Right lobe of liver (tissue), 6 donors: ENCODE results near the gene GNAT1. TPM values are rescaled to one million over a fixed set of nuclear protein-coding genes. Genes with fewer than 3 reads are reported as not detected.

Experiments used
- ATAC-seq, 4 donors: fragments of 200-7000 bp; cut with Tn5 transposase; one replicate each; pipeline ENCODE4 v1.9.1; 2020; ENCODE audit warnings: mild to moderate bottlenecking in 4 of 4, moderate library complexity in 4 of 4
- DNase-seq, 3 donors: peaks; one replicate each; pipeline ENCODE4 v3.0.0-alpha.2; 2020
- H3K27ac ChIP-seq, 3 donors: fragments of 200-600 bp; one replicate each; pipeline ENCODE4 v1.8.0; 2022
- H3K27me3 ChIP-seq, 2 donors: fragments of 200-600 bp; one replicate each; pipeline ENCODE4 v1.8.0; 2022
- H3K36me3 ChIP-seq, 4 donors: fragments of 200-600 bp; sonication (generic) in 1 of 4; one replicate each; pipeline versions ENCODE4 v1.5.1 to v1.8.0; 2017 to 2022; ENCODE audit warnings: control low read depth in 1 of 4
- H3K4me1 ChIP-seq, 4 donors: fragments of 200-600 bp; sonication (generic) in 1 of 4; one replicate each; pipeline versions ENCODE4 v1.5.1 to v1.8.0; 2017 to 2022; ENCODE audit warnings: control low read depth in 1 of 4
- H3K4me3 ChIP-seq, 3 donors: fragments of 200-600 bp; one replicate each; pipeline ENCODE4 v1.8.0; 2022
- H3K9me3 ChIP-seq, 4 donors: fragments of 200-600 bp; sonication (generic) in 1 of 4; one replicate each; pipeline versions ENCODE4 v1.5.1 to v1.8.0; 2017 to 2022; ENCODE audit warnings: control low read depth in 1 of 4
- CTCF ChIP-seq, 4 donors: fragments of 200-600 bp in 3 of 4; fragments of 450-650 bp in 1 of 4; IDR thresholded peaks; one replicate each; pipeline versions ENCODE4 v1.5.1 to v1.8.0; 2016 to 2022; ENCODE audit warnings: antibody characterized with exemption in 4 of 4, mild to moderate bottlenecking in 2 of 4
- POLR2A ChIP-seq: fragments of 450-650 bp; IDR thresholded peaks from one replicate; pipeline ENCODE4 v1.6.1; 2017; ENCODE audit warnings: antibody characterized with exemption, mild to moderate bottlenecking
- WGBS: methylation state at CpG from one replicate; pipeline ENCODE4 v1.1.6; 2018; ENCODE audit warnings: low coverage, low lambda C conversion rate; ENCODE audit not compliant: insufficient coverage; ENCODE audit errors: missing lambda C conversion rate; 5-methylcytosine and 5-hydroxymethylcytosine counted together
- intact Hi-C, 2 donors: fragments of 100-400 bp; cut with DNase I; formaldehyde crosslinking; loops; one replicate each; pipeline versions ENCODE4 v1.11.2 to v1.14.1; 2022
- total RNA-seq, 6 experiments: library from RNA; depleted of rRNA in 2 of 6; stranded (reverse); fragments of >200 nt in 2 of 6; fragmentation: NEBNext Ultra II Directional in 3 of 6; extraction: Animal tissue kit (Norgen Biotek cat#: 25700) in 3 of 6; gene quantifications; one replicate each; pipeline versions ENCODE4 v1.1.0 to v1.2.4, GENCODE V29; 2016 to 2023
- donor health status: DM: no; HTN: yes; CAD: no.
- donor health status: DM: no; HTN: no; CAD: no.
- donor health status: DM: no; HTN: no; CAD: no.
- donor health status: DM: no; HTN: yes; CAD: no.
- donor health status: DM: no; HTN: yes; CAD: no.

Gene GNAT1
- total RNA-seq, 6 experiments from 2014 or later: 0.07 TPM; not detected in 5

GRCh38 chr3:50147861-50148260 is 43.5 kb upstream of the GNAT1 start:
- no peak for ATAC-seq
- Histone ChIP-seq H3K36me3 (no peaks in the 10 kb centered on the region), H3K4me1 (peaks cover 0 to 5% (median 0%) of the 10 kb centered on the region in 4 donors), H3K27ac (no peak overlapping the region), H3K4me3 (no peak overlapping the region), H3K9me3 (no peaks in the 10 kb centered on the region), H3K27me3 (no peaks in the 10 kb centered on the region)
- 80% methylated on average over 1 of the region's 6 CpGs for WGBS
- no peak for DNase-seq
- intact Hi-C loops: no loop called here
- TF ChIP-seq CTCF (IDR thresholded peaks at IDR 0.05): no peak
- no peak for TF ChIP-seq POLR2A

GRCh38 chr3:50150404-50150750 is 41.0 kb upstream of the GNAT1 start:
- Histone ChIP-seq H3K36me3 (no peaks in the 10 kb centered on the region), H3K9me3 (no peaks in the 10 kb centered on the region), H3K4me1 (peaks cover 0 to 8% (median 0%) of the 10 kb centered on the region in 4 donors), H3K4me3 (no peak overlapping the region), H3K27me3 (no peaks in the 10 kb centered on the region), H3K27ac (no peak overlapping the region)
- ATAC-seq (no peak), DNase-seq (no peak)
- intact Hi-C loops: no loop called here
- no CpG with 5 or more reads among the region's 1 CpG for WGBS
- TF ChIP-seq POLR2A (no peak), CTCF (IDR thresholded peaks at IDR 0.05) (no peak)

DNA sequence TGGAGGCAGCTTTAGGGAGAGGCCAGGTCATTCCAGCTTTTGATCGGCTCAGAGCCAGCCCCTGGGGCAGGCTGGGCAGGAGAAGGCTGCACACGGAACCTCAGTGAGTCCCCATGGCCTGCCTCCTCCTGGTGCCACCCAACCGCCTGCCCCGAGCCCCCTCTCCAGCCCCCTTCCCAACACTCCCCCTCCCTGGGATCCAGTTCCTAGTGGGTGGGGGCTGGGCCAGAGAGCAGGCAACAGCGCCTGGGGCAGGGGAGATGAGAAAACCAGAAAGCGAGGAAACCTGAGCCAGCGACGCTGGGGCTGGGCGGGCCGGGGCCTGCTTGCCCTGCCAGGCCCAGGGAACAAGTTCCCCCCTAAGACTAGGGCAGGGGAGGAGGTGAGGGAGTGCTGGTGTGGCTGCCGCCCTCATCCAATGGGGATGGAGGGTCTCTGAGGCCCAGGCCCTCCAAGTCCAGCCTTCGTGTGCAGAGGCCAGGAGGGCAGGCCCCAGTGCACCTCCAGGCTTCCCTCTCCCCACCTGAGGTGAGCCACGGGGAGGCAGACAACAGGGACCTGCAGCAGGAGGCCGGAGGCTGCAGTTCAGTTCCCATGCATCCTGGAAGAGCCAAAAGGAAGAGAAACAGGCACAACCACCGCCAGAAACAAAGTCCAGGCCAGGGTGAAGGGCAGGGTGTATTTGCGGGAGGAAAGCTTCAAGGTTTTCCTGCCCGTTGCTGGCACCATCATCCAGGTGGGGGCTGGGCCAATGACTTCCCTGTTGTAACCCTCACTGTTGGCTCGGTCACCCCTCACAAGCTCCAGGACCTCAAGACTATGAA is 40.3 kb upstream of the GNAT1 start:
- DNase-seq: no peak

GRCh38 chr3:50151728-50152127 is 39.7 kb upstream of the GNAT1 start:
- Histone ChIP-seq H3K4me3 (no peak overlapping the region), H3K27me3 (no peaks in the 10 kb centered on the region), H3K4me1 (peaks cover 0 to 11% (median 0%) of the 10 kb centered on the region in 4 donors), H3K9me3 (no peaks in the 10 kb centered on the region), H3K27ac (no peak overlapping the region), H3K36me3 (no peaks in the 10 kb centered on the region)
- TF ChIP-seq POLR2A (no peak), CTCF (IDR thresholded peaks at IDR 0.05) (no peak)
- no peak for DNase-seq
- no peak for ATAC-seq
- 100% methylated on average over 1 of the region's 5 CpGs for WGBS
- intact Hi-C loops: no loop called here

More for the DNA sequence above, 40.3 kb upstream of the GNAT1 start:
- Histone ChIP-seq H3K36me3 (no peaks in the 10 kb centered on the region), H3K4me3 (no peak overlapping the region), H3K9me3 (no peaks in the 10 kb centered on the region), H3K27ac (no peak overlapping the region), H3K4me1 (peaks cover 0 to 11% (median 0%) of the 10 kb centered on the region in 4 donors), H3K27me3 (no peaks in the 10 kb centered on the region)
- WGBS: 20% methylated on average over 1 of the region's 18 CpGs
- no peak for TF ChIP-seq POLR2A
- TF ChIP-seq CTCF (IDR thresholded peaks at IDR 0.05): no peak
- ATAC-seq: no peak
- intact Hi-C loops: no loop called here
